ENCODE results near the gene KCNH5.

KCNH5 gene

GRCh38 chr14:62908506-62908905, 136.8 kb downstream of the KCNH5 start:
- Histone ChIP-seq H3K36me3 (ENCODE audit: control insufficient read depth, insufficient read depth, low read length) (no peaks in the 10 kb centered on the region), H2AK5ac (ENCODE audit: low read length) (no peak overlapping the region), H4K5ac (ENCODE audit: low read length) (no peak overlapping the region), H3K9ac (ENCODE audit: low read length) (no peak overlapping the region), H2BK5ac (ENCODE audit: low read length) (no peak overlapping the region), H3K4ac (ENCODE audit: low read depth, low read length) (no peak overlapping the region), H2BK120ac (ENCODE audit: low read depth, low read length) (no peak overlapping the region), H3K4me1 (ENCODE audit: control insufficient read depth, low read depth, low read length) (no peaks in the 10 kb centered on the region), H3K79me2 (ENCODE audit: control insufficient read depth, insufficient read depth, low read length) (no peaks in the 10 kb centered on the region), H3K27me3 (ENCODE audit: insufficient read depth, low read length, poor library complexity) (no peaks in the 10 kb centered on the region), H2BK15ac (replicated peaks; ENCODE audit: low read depth) (no peak overlapping the region), H3K27ac (ENCODE audit: low read depth, low read length) (no peak overlapping the region), H4K8ac (ENCODE audit: low read depth, low read length) (no peak overlapping the region), H3K18ac (ENCODE audit: low read length) (no peak overlapping the region), H3K4me3 (ENCODE audit: low read length) (no peak overlapping the region), H3K56ac (ENCODE audit: low read length) (no peak overlapping the region), H3K79me1 (ENCODE audit: low read length) (no peaks in the 10 kb centered on the region), H3K4me2 (ENCODE audit: low read length) (no peak overlapping the region), H3K23ac (ENCODE audit: low read length) (no peak overlapping the region)
- WGBS (ENCODE audit: extremely low coverage, insufficient coverage, low lambda C conversion rate): no CpG with 5 or more reads among the region's 1 CpG
- DNase-seq: peak; percentile 2

- DNase-seq: peak; percentile 16
- no CpG with 5 or more reads among the region's 2 CpGs for WGBS (ENCODE audit: extremely low coverage, insufficient coverage, low lambda C conversion rate)
- Histone ChIP-seq H3K9ac (ENCODE audit: low read length) (no peak overlapping the region), H3K4ac (ENCODE audit: low read depth, low read length) (no peak overlapping the region), H3K79me1 (ENCODE audit: low read length) (no peaks in the 10 kb centered on the region), H2BK15ac (replicated peaks; ENCODE audit: low read depth) (no peak overlapping the region), H3K56ac (ENCODE audit: low read length) (no peak overlapping the region), H4K8ac (ENCODE audit: low read depth, low read length) (no peak overlapping the region), H3K4me2 (ENCODE audit: low read length) (no peak overlapping the region), H2BK120ac (ENCODE audit: low read depth, low read length) (no peak overlapping the region), H4K5ac (ENCODE audit: low read length) (no peak overlapping the region), H3K4me1 (ENCODE audit: control insufficient read depth, low read depth, low read length) (no peaks in the 10 kb centered on the region), H3K27me3 (ENCODE audit: insufficient read depth, low read length, poor library complexity) (no peaks in the 10 kb centered on the region), H3K23ac (ENCODE audit: low read length) (no peak overlapping the region), H3K79me2 (ENCODE audit: control insufficient read depth, insufficient read depth, low read length) (no peaks in the 10 kb centered on the region), H3K27ac (ENCODE audit: low read depth, low read length) (no peak overlapping the region), H2AK5ac (ENCODE audit: low read length) (no peak overlapping the region), H3K18ac (ENCODE audit: low read length) (no peak overlapping the region), H3K4me3 (ENCODE audit: low read length) (no peak overlapping the region), H3K36me3 (ENCODE audit: control insufficient read depth, insufficient read depth, low read length) (no peaks in the 10 kb centered on the region), H2BK5ac (ENCODE audit: low read length) (no peak overlapping the region)
Measured at GRCh38 chr14:62905566-62905965, 139.7 kb downstream of the KCNH5 start.

GRCh38 chr14:62897771-62898170, 147.5 kb downstream of the KCNH5 start:
- H4K8ac ChIP-seq (ENCODE audit: low read depth, low read length): no peak overlapping the region
- no peaks in the 10 kb centered on the region for H3K79me1 ChIP-seq (ENCODE audit: low read length)
- WGBS (ENCODE audit: extremely low coverage, insufficient coverage, low lambda C conversion rate): no CpG with 5 or more reads among the region's 2 CpGs
- H3K56ac ChIP-seq (ENCODE audit: low read length): no peak overlapping the region
- H2BK15ac ChIP-seq (replicated peaks; ENCODE audit: low read depth): no peak overlapping the region
- H2BK120ac ChIP-seq (ENCODE audit: low read depth, low read length): no peak overlapping the region
- no peak overlapping the region for H3K9ac ChIP-seq (ENCODE audit: low read length)
- H3K4ac ChIP-seq (ENCODE audit: low read depth, low read length): no peak overlapping the region
- no peak overlapping the region for H4K5ac ChIP-seq (ENCODE audit: low read length)
- H3K18ac ChIP-seq (ENCODE audit: low read length): no peak overlapping the region
- no peak overlapping the region for H3K4me3 ChIP-seq (ENCODE audit: low read length)
- no peaks in the 10 kb centered on the region for H3K79me2 ChIP-seq (ENCODE audit: control insufficient read depth, insufficient read depth, low read length)
- no peak overlapping the region for H2AK5ac ChIP-seq (ENCODE audit: low read length)
- no peaks in the 10 kb centered on the region for H3K27me3 ChIP-seq (ENCODE audit: insufficient read depth, low read length, poor library complexity)
- no peak overlapping the region for H3K27ac ChIP-seq (ENCODE audit: low read depth, low read length)
- no peaks in the 10 kb centered on the region for H3K36me3 ChIP-seq (ENCODE audit: control insufficient read depth, insufficient read depth, low read length)
- no peak overlapping the region for H3K4me2 ChIP-seq (ENCODE audit: low read length)
- H2BK5ac ChIP-seq (ENCODE audit: low read length): no peak overlapping the region
- H3K4me1 ChIP-seq (ENCODE audit: control insufficient read depth, low read depth, low read length): no peaks in the 10 kb centered on the region
- DNase-seq: peak; percentile 9
- H3K23ac ChIP-seq (ENCODE audit: low read length): no peak overlapping the region

GRCh38 chr14:62896932-62897456, 148.3 kb downstream of the KCNH5 start:
- no peaks in the 10 kb centered on the region for H3K36me3 ChIP-seq (ENCODE audit: control insufficient read depth, insufficient read depth, low read length)

GRCh38 chr14:62894736-62895135, 150.5 kb downstream of the KCNH5 start:
- Histone ChIP-seq H4K8ac (ENCODE audit: low read depth, low read length) (no peak overlapping the region), H3K4me3 (ENCODE audit: low read length) (no peak overlapping the region), H3K36me3 (ENCODE audit: control insufficient read depth, insufficient read depth, low read length) (no peaks in the 10 kb centered on the region), H3K9ac (ENCODE audit: low read length) (no peak overlapping the region), H3K79me1 (ENCODE audit: low read length) (no peaks in the 10 kb centered on the region), H2BK15ac (replicated peaks; ENCODE audit: low read depth) (no peak overlapping the region), H3K56ac (ENCODE audit: low read length) (no peak overlapping the region), H2BK5ac (ENCODE audit: low read length) (no peak overlapping the region), H3K27ac (ENCODE audit: low read depth, low read length) (no peak overlapping the region), H3K4me2 (ENCODE audit: low read length) (no peak overlapping the region), H4K5ac (ENCODE audit: low read length) (no peak overlapping the region), H3K4me1 (ENCODE audit: control insufficient read depth, low read depth, low read length) (no peaks in the 10 kb centered on the region), H2AK5ac (ENCODE audit: low read length) (no peak overlapping the region), H3K23ac (ENCODE audit: low read length) (no peak overlapping the region), H3K79me2 (ENCODE audit: control insufficient read depth, insufficient read depth, low read length) (no peaks in the 10 kb centered on the region), H3K18ac (ENCODE audit: low read length) (no peak overlapping the region), H3K4ac (ENCODE audit: low read depth, low read length) (no peak overlapping the region), H3K27me3 (ENCODE audit: insufficient read depth, low read length, poor library complexity) (no peaks in the 10 kb centered on the region), H2BK120ac (ENCODE audit: low read depth, low read length) (no peak overlapping the region)
- no peak for DNase-seq
- WGBS (ENCODE audit: extremely low coverage, insufficient coverage, low lambda C conversion rate): no CpG with 5 or more reads among the region's 1 CpG

More at GRCh38 chr14:62896932-62897456, 148.3 kb downstream of the KCNH5 start:
- Histone ChIP-seq H3K56ac (ENCODE audit: low read length) (no peak overlapping the region), H2BK15ac (replicated peaks; ENCODE audit: low read depth) (no peak overlapping the region), H4K8ac (ENCODE audit: low read depth, low read length) (no peak overlapping the region), H3K27me3 (ENCODE audit: insufficient read depth, low read length, poor library complexity) (no peaks in the 10 kb centered on the region), H3K4ac (ENCODE audit: low read depth, low read length) (no peak overlapping the region), H3K23ac (ENCODE audit: low read length) (no peak overlapping the region), H3K4me3 (ENCODE audit: low read length) (no peak overlapping the region), H3K9ac (ENCODE audit: low read length) (no peak overlapping the region), H2AK5ac (ENCODE audit: low read length) (no peak overlapping the region), H2BK5ac (ENCODE audit: low read length) (no peak overlapping the region), H2BK120ac (ENCODE audit: low read depth, low read length) (no peak overlapping the region), H3K18ac (ENCODE audit: low read length) (no peak overlapping the region), H3K27ac (ENCODE audit: low read depth, low read length) (no peak overlapping the region), H3K79me1 (ENCODE audit: low read length) (no peaks in the 10 kb centered on the region), H3K4me2 (ENCODE audit: low read length) (no peak overlapping the region), H3K4me1 (ENCODE audit: control insufficient read depth, low read depth, low read length) (no peaks in the 10 kb centered on the region), H4K5ac (ENCODE audit: low read length) (no peak overlapping the region), H3K79me2 (ENCODE audit: control insufficient read depth, insufficient read depth, low read length) (no peaks in the 10 kb centered on the region)
- no peak for DNase-seq
- no CpG with 5 or more reads among the region's 1 CpG for whole genome bisulfite sequencing (ENCODE audit: extremely low coverage, insufficient coverage, low lambda C conversion rate)

GRCh38 chr14:62889364-62889763, 155.9 kb downstream of the KCNH5 start:
- Histone ChIP-seq H3K4me3 (ENCODE audit: low read length) (no peak overlapping the region), H4K5ac (ENCODE audit: low read length) (no peak overlapping the region), H3K23ac (ENCODE audit: low read length) (no peak overlapping the region), H3K27me3 (ENCODE audit: insufficient read depth, low read length, poor library complexity) (no peaks in the 10 kb centered on the region), H3K4me1 (ENCODE audit: control insufficient read depth, low read depth, low read length) (no peaks in the 10 kb centered on the region), H3K18ac (ENCODE audit: low read length) (no peak overlapping the region), H3K79me1 (ENCODE audit: low read length) (no peaks in the 10 kb centered on the region), H3K56ac (ENCODE audit: low read length) (no peak overlapping the region), H2BK15ac (replicated peaks; ENCODE audit: low read depth) (no peak overlapping the region), H3K36me3 (ENCODE audit: control insufficient read depth, insufficient read depth, low read length) (no peaks in the 10 kb centered on the region), H3K4ac (ENCODE audit: low read depth, low read length) (no peak overlapping the region), H2BK120ac (ENCODE audit: low read depth, low read length) (no peak overlapping the region), H3K4me2 (ENCODE audit: low read length) (no peak overlapping the region), H3K27ac (ENCODE audit: low read depth, low read length) (no peak overlapping the region), H2BK5ac (ENCODE audit: low read length) (no peak overlapping the region), H3K79me2 (ENCODE audit: control insufficient read depth, insufficient read depth, low read length) (no peaks in the 10 kb centered on the region), H3K9ac (ENCODE audit: low read length) (no peak overlapping the region), H4K8ac (ENCODE audit: low read depth, low read length) (no peak overlapping the region), H2AK5ac (ENCODE audit: low read length) (no peak overlapping the region)
- DNase-seq: no peak
- no CpG with 5 or more reads among the region's 4 CpGs for WGBS (ENCODE audit: extremely low coverage, insufficient coverage, low lambda C conversion rate)
